AG09319 (cell line): ENCODE measurements around the gene ITPK1.

Source experiments
- DNase-seq: peaks from one replicate; pipeline ENCODE4 v3.0.0-alpha.2; 2010; ENCODE audit warnings: low read depth; ENCODE audit errors: extremely low read depth
- CTCF ChIP-seq: IDR thresholded peaks from 2 replicates; pipeline ENCODE4 v1.5.1; 2011; ENCODE audit warnings: low read depth, mild to moderate bottlenecking, inconsistent platforms, low read length, moderate library complexity

Gene ITPK1

GRCh38 chr14:92927349-92928257 lies 188.1 kb downstream of the ITPK1 start:
- DNase-seq: no peak
- TF ChIP-seq CTCF: no peak

- TF ChIP-seq CTCF: no peak
- DNase-seq: no peak
These were observed 188.8 kb downstream of the ITPK1 start for GRCh38 chr14:92926931-92927330.

- TF ChIP-seq CTCF: no peak
- no peak for DNase-seq
These were observed 189.4 kb downstream of the ITPK1 start for GRCh38 chr14:92926180-92926845.

- TF ChIP-seq CTCF: no peak
- no peak for DNase-seq
These were observed 190.3 kb downstream of the ITPK1 start for GRCh38 chr14:92925446-92925845.

- TF ChIP-seq CTCF: no peak
- DNase-seq: no peak
These were observed 191.5 kb downstream of the ITPK1 start for GRCh38 chr14:92924247-92924646.

GRCh38 chr14:92923744-92924103 lies 192.0 kb downstream of the ITPK1 start:
- DNase-seq: no peak
- no peak for TF ChIP-seq CTCF
